ENCODE data around the gene FAM229A. TPM values are rescaled to one million over a fixed set of nuclear protein-coding genes. Genes with fewer than 3 reads are reported as not detected.

Gene FAM229A
- total RNA-seq, 1 donor, result 2.5 TPM

- H3K27me3 ChIP-seq (ENCODE audit: insufficient read depth, low read length), result no peaks in the 10 kb centered on the region
- H4K20me1 ChIP-seq (ENCODE audit: insufficient read depth, low read length), result no peaks in the 10 kb centered on the region
- H3K79me2 ChIP-seq (ENCODE audit: insufficient read depth, low read length), result no peaks in the 10 kb centered on the region
- H3K4me1 ChIP-seq (ENCODE audit: insufficient read depth, low read length), result no peaks in the 10 kb centered on the region
- no peak overlapping the region for H3K4me3 ChIP-seq (ENCODE audit: insufficient read depth, low read length)
- H2AFZ ChIP-seq (ENCODE audit: low read length), result no peak overlapping the region
- no peaks in the 10 kb centered on the region for H3K9me3 ChIP-seq (ENCODE audit: low read depth, low read length)
- H3K27ac ChIP-seq (ENCODE audit: low read depth, low read length), result no peak overlapping the region
- no peak overlapping the region for H3K4me2 ChIP-seq (ENCODE audit: insufficient read depth, low read length)
- no peak for DNase-seq (ENCODE audit: insufficient read length, low spot score, missing footprints)
- H3K36me3 ChIP-seq (ENCODE audit: insufficient read depth, low read length), result peaks cover 90% of the 10 kb centered on the region
- TF ChIP-seq CTCF (IDR thresholded peaks at IDR 0.05; ENCODE audit: extremely low read depth, low read depth, low read length), result no peak
These were observed 13.9 kb upstream of the FAM229A start for GRCh38 chr1:32376199-32376598.

GRCh38 chr1:32373996-32374592 lies 11.8 kb upstream of the FAM229A start:
- no peaks in the 10 kb centered on the region for H4K20me1 ChIP-seq (ENCODE audit: insufficient read depth, low read length)
- no peak overlapping the region for H2AFZ ChIP-seq (ENCODE audit: low read length)
- H3K4me2 ChIP-seq (ENCODE audit: insufficient read depth, low read length), result no peak overlapping the region
- no peaks in the 10 kb centered on the region for H3K9me3 ChIP-seq (ENCODE audit: low read depth, low read length)
- H3K27me3 ChIP-seq (ENCODE audit: insufficient read depth, low read length), result no peaks in the 10 kb centered on the region
- TF ChIP-seq CTCF (IDR thresholded peaks at IDR 0.05; ENCODE audit: extremely low read depth, low read depth, low read length), result no peak
- H3K4me1 ChIP-seq (ENCODE audit: insufficient read depth, low read length), result no peaks in the 10 kb centered on the region
- no peak for DNase-seq (ENCODE audit: insufficient read length, low spot score, missing footprints)
- H3K27ac ChIP-seq (ENCODE audit: low read depth, low read length), result no peak overlapping the region
- H3K79me2 ChIP-seq (ENCODE audit: insufficient read depth, low read length), result no peaks in the 10 kb centered on the region
- H3K36me3 ChIP-seq (ENCODE audit: insufficient read depth, low read length), result peaks cover 71% of the 10 kb centered on the region
- no peak overlapping the region for H3K4me3 ChIP-seq (ENCODE audit: insufficient read depth, low read length)

- H3K27me3 ChIP-seq (ENCODE audit: insufficient read depth, low read length), result no peaks in the 10 kb centered on the region
- H3K27ac ChIP-seq (ENCODE audit: low read depth, low read length), result no peak overlapping the region
- no peaks in the 10 kb centered on the region for H4K20me1 ChIP-seq (ENCODE audit: insufficient read depth, low read length)
- no peak overlapping the region for H3K4me3 ChIP-seq (ENCODE audit: insufficient read depth, low read length)
- H3K4me1 ChIP-seq (ENCODE audit: insufficient read depth, low read length), result no peaks in the 10 kb centered on the region
- TF ChIP-seq CTCF (IDR thresholded peaks at IDR 0.05; ENCODE audit: extremely low read depth, low read depth, low read length), result no peak
- no peak overlapping the region for H3K4me2 ChIP-seq (ENCODE audit: insufficient read depth, low read length)
- H3K36me3 ChIP-seq (ENCODE audit: insufficient read depth, low read length), result peaks cover 71% of the 10 kb centered on the region
- no peaks in the 10 kb centered on the region for H3K9me3 ChIP-seq (ENCODE audit: low read depth, low read length)
- no peak overlapping the region for H2AFZ ChIP-seq (ENCODE audit: low read length)
- H3K79me2 ChIP-seq (ENCODE audit: insufficient read depth, low read length), result no peaks in the 10 kb centered on the region
- peak; percentile 58 for DNase-seq (ENCODE audit: insufficient read length, low spot score, missing footprints)
These were observed 10.0 kb upstream of the FAM229A start for GRCh38 chr1:32372149-32372756.

- TF ChIP-seq CTCF (IDR thresholded peaks at IDR 0.05; ENCODE audit: extremely low read depth, low read depth, low read length), result no peak
- DNase-seq (ENCODE audit: insufficient read length, low spot score, missing footprints), result peak; percentile 39
These were observed 5.8 kb upstream of the FAM229A start for GRCh38 chr1:32367912-32368635.

More at GRCh38 chr1:32367912-32368635, 5.8 kb upstream of the FAM229A start:
- Histone ChIP-seq H3K27ac (ENCODE audit: low read depth, low read length) (no peak overlapping the region), H2AFZ (ENCODE audit: low read length) (no peak overlapping the region), H3K27me3 (ENCODE audit: insufficient read depth, low read length) (no peaks in the 10 kb centered on the region), H3K4me1 (ENCODE audit: insufficient read depth, low read length) (no peaks in the 10 kb centered on the region), H3K4me2 (ENCODE audit: insufficient read depth, low read length) (no peak overlapping the region), H3K9me3 (ENCODE audit: low read depth, low read length) (no peaks in the 10 kb centered on the region), H3K4me3 (ENCODE audit: insufficient read depth, low read length) (no peak overlapping the region), H3K79me2 (ENCODE audit: insufficient read depth, low read length) (no peaks in the 10 kb centered on the region), H3K36me3 (ENCODE audit: insufficient read depth, low read length) (peaks cover 71% of the 10 kb centered on the region), H4K20me1 (ENCODE audit: insufficient read depth, low read length) (peaks cover 4% of the 10 kb centered on the region)

Measured in osteoblast (primary cell).